Measurements from ENCODE around the gene LIPA. TPM values are rescaled to one million over a fixed set of nuclear protein-coding genes. Genes with fewer than 3 reads are reported as not detected.

LIPA gene
- total and polyA plus RNA-seq, 7 experiments from 2014 or later = 19.9 to 97.8 (median 49.1) TPM

- Mint-ChIP-seq H3K27me3 (peaks cover 30 to 51% (median 38%) of the 10 kb centered on the region in 5 donors), H3K4me3 (peak overlapping the region; percentile 82 to 92 (median 89)), H3K27ac (peak overlapping the region in 7 of 9 donors; percentile 27 to 94 (median 73)), H3K4me1 (peaks cover 7 to 20% (median 12%) of the 10 kb centered on the region in 7 donors), H3K9me3 (no peaks in the 10 kb centered on the region), H3K36me3 (no peaks in the 10 kb centered on the region)
- peak; percentile 79 for ATAC-seq
- Histone ChIP-seq H3K36me3 (ENCODE audit: control insufficient read depth in 2 of 3, insufficient read depth in 3 of 3, low read length in 3 of 3) (no peaks in the 10 kb centered on the region), H3K4me1 (ENCODE audit: control insufficient read depth in 2 of 2, insufficient read depth in 2 of 2, low read length in 2 of 2) (peaks cover 0 to 6% of the 10 kb centered on the region in 2 donors), H3K27ac (ENCODE audit: low read depth, low read length) (no peak overlapping the region), H3K9me3 (ENCODE audit: control insufficient read depth in 2 of 3, low read length in 3 of 3) (no peaks in the 10 kb centered on the region), H3K27me3 (ENCODE audit: control insufficient read depth in 2 of 2, insufficient read depth in 2 of 2, low read length in 2 of 2) (peaks cover 0 to 5% of the 10 kb centered on the region in 2 donors), H3K4me3 (ENCODE audit: low read length) (peak overlapping the region; percentile 61)
- intact Hi-C loops (cut with micrococcal nuclease) = loop anchor here in 1 of 2 donors (2.0 to 5.0 kb wide), 2 partner anchors 42 to 124 kb away; no protein-coding TSS in a partner anchor
- POLR2A ChIA-PET = interaction anchor here (0.6 to 1.0 kb wide), 5 partner anchors 9 to 272 kb away, joined by 3 to 4 read pairs (median 3); partner anchors contain the start of gene LIPA
- CTCF ChIA-PET = interaction anchor here (0.5 to 2.3 kb wide), 9 partner anchors 9 to 494 kb away, joined by 3 to 11 read pairs (median 4); no protein-coding TSS in a partner anchor
- DNase-seq = peak; percentile 28 to 71 (median 63)
These were observed 45.0 kb downstream of the LIPA start for GRCh38 chr10:89206402-89207180.

- no peaks in the 10 kb centered on the region for H3K9me3 Mint-ChIP-seq
- no peak overlapping the region for H3K27ac Mint-ChIP-seq
- no peak for DNase-seq
- ATAC-seq = no peak
- H3K36me3 ChIP-seq (ENCODE audit: control insufficient read depth in 2 of 3, insufficient read depth in 3 of 3, low read length in 3 of 3) = no peaks in the 10 kb centered on the region
- no peak overlapping the region for H3K4me3 Mint-ChIP-seq
- POLR2A ChIA-PET = interaction anchor here (0.8 kb wide), 1 partner anchor 167 kb away, joined by 4 read pairs; no protein-coding TSS in a partner anchor
- H3K9me3 ChIP-seq (ENCODE audit: control insufficient read depth in 2 of 3, low read length in 3 of 3) = no peaks in the 10 kb centered on the region
- no peak overlapping the region for H3K4me3 ChIP-seq (ENCODE audit: low read length)
- no peaks in the 10 kb centered on the region for H3K36me3 Mint-ChIP-seq
- peaks cover 0 to 6% of the 10 kb centered on the region in 2 donors for H3K4me1 ChIP-seq (ENCODE audit: control insufficient read depth in 2 of 2, insufficient read depth in 2 of 2, low read length in 2 of 2)
- intact Hi-C loops (cut with micrococcal nuclease) = loop anchor here in 1 of 2 donors (5.0 kb wide), 1 partner anchor 122 kb away; no protein-coding TSS in a partner anchor
- peaks cover 16 to 38% (median 26%) of the 10 kb centered on the region in 5 donors for H3K27me3 Mint-ChIP-seq
- H3K27ac ChIP-seq (ENCODE audit: low read depth, low read length) = no peak overlapping the region
- H3K27me3 ChIP-seq (ENCODE audit: control insufficient read depth in 2 of 2, insufficient read depth in 2 of 2, low read length in 2 of 2) = peaks cover 0 to 5% of the 10 kb centered on the region in 2 donors
- CTCF ChIA-PET = interaction anchor here (1.1 kb wide), 1 partner anchor 270 kb away, joined by 4 read pairs; no protein-coding TSS in a partner anchor
- H3K4me1 Mint-ChIP-seq = peaks cover 7 to 20% (median 12%) of the 10 kb centered on the region in 7 donors
These were observed 46.9 kb downstream of the LIPA start for GRCh38 chr10:89204621-89205185.

DNA sequence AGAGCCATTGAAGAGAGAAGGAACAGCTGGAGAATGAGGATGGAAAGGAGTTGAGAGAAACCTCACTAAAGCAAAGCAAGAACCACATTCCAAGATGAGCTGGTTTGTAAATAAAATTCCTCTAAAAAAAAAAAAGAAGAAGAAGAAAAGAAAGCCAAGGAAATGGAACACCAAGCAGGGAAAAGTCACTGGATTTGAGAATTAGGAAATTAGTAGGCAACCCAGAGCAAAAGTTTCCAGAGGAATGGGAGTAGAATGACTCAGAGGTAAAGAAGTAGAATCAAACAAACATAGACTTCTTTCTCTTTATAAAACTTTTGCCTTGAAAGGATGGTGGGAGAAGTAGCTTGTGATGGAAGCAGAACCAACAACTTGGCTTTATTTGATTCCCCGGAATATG lies 48.3 kb downstream of the LIPA start:
- H3K27me3 Mint-ChIP-seq = peaks cover 5 to 24% (median 19%) of the 10 kb centered on the region in 5 donors
- peaks cover 0 to 5% of the 10 kb centered on the region in 2 donors for H3K27me3 ChIP-seq (ENCODE audit: control insufficient read depth in 2 of 2, insufficient read depth in 2 of 2, low read length in 2 of 2)
- no peak overlapping the region for H3K4me3 Mint-ChIP-seq
- ChIA-PET CTCF (no interaction called here), POLR2A (no interaction called here)
- H3K9me3 Mint-ChIP-seq = no peaks in the 10 kb centered on the region
- H3K9me3 ChIP-seq (ENCODE audit: control insufficient read depth in 2 of 3, low read length in 3 of 3) = no peaks in the 10 kb centered on the region
- no peaks in the 10 kb centered on the region for H3K36me3 Mint-ChIP-seq
- peaks cover 0 to 2% of the 10 kb centered on the region in 2 donors for H3K4me1 ChIP-seq (ENCODE audit: control insufficient read depth in 2 of 2, insufficient read depth in 2 of 2, low read length in 2 of 2)
- DNase-seq (no peak), ATAC-seq (no peak)
- H3K27ac ChIP-seq (ENCODE audit: low read depth, low read length) = no peak overlapping the region
- H3K4me1 Mint-ChIP-seq = peaks cover 7 to 17% (median 12%) of the 10 kb centered on the region in 7 donors
- no peak overlapping the region for H3K27ac Mint-ChIP-seq
- H3K4me3 ChIP-seq (ENCODE audit: low read length) = no peak overlapping the region
- intact Hi-C loops (cut with micrococcal nuclease) = no loop called here
- no peaks in the 10 kb centered on the region for H3K36me3 ChIP-seq (ENCODE audit: control insufficient read depth in 2 of 3, insufficient read depth in 3 of 3, low read length in 3 of 3)

GRCh38 chr10:89202033-89202425 lies 49.5 kb downstream of the LIPA start:
- Histone ChIP-seq H3K4me3 (ENCODE audit: low read length) (no peak overlapping the region), H3K9me3 (ENCODE audit: control insufficient read depth in 2 of 3, low read length in 3 of 3) (no peaks in the 10 kb centered on the region), H3K27ac (ENCODE audit: low read depth, low read length) (no peak overlapping the region), H3K27me3 (ENCODE audit: control insufficient read depth in 2 of 2, insufficient read depth in 2 of 2, low read length in 2 of 2) (peaks cover 0 to 5% of the 10 kb centered on the region in 2 donors), H3K4me1 (ENCODE audit: control insufficient read depth in 2 of 2, insufficient read depth in 2 of 2, low read length in 2 of 2) (no peaks in the 10 kb centered on the region), H3K36me3 (ENCODE audit: control insufficient read depth in 2 of 3, insufficient read depth in 3 of 3, low read length in 3 of 3) (no peaks in the 10 kb centered on the region)
- H3K9me3 Mint-ChIP-seq = no peaks in the 10 kb centered on the region
- ChIA-PET POLR2A (no interaction called here), CTCF (interaction anchor here (0.7 to 1.0 kb wide), 2 partner anchors 172 to 269 kb away, joined by 3 to 4 read pairs; no protein-coding TSS in a partner anchor)
- no peak overlapping the region for H3K27ac Mint-ChIP-seq
- DNase-seq (no peak), ATAC-seq (no peak)
- H3K27me3 Mint-ChIP-seq = peaks cover 0 to 20% (median 18%) of the 10 kb centered on the region in 5 donors
- H3K4me1 Mint-ChIP-seq = peaks cover 7 to 10% (median 9%) of the 10 kb centered on the region in 7 donors
- H3K4me3 Mint-ChIP-seq = no peak overlapping the region
- no peaks in the 10 kb centered on the region for H3K36me3 Mint-ChIP-seq
- intact Hi-C loops (cut with micrococcal nuclease) = no loop called here

DNA sequence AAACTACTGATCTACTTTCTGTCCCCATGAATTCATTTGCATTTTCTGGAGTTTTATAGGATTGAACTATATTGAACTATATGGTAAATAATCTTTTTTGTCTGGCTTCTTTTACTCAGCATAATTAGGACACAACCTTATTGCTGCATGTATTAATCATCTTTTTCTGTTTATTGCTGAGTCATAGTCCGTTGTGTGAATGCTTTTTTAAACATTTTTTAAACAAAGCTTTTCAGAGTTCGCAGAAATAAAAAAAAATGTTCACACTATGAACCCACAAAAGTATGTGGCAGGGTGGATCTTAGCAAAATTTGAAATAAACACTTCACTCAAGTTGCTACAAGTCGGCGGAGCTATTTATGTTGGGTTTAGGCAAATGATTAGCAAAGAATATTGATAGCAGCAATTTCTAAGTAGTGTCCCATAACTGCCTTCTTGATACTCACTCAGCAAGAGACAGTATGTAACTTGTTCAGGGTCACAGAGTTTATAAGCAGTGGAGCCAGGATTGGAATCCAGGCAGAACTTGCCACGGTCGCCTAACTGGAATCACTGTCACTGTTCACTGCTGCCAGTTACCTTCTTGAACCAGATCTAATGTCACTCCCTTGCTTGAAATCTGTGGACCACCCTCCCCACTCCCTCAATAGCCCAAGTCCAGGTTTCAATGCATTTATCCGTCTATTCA lies 50.1 kb downstream of the LIPA start:
- intact Hi-C loops (cut with micrococcal nuclease) = no loop called here
- Histone ChIP-seq H3K36me3 (ENCODE audit: control insufficient read depth in 2 of 3, insufficient read depth in 3 of 3, low read length in 3 of 3) (no peaks in the 10 kb centered on the region), H3K4me3 (ENCODE audit: low read length) (no peak overlapping the region), H3K9me3 (ENCODE audit: control insufficient read depth in 2 of 3, low read length in 3 of 3) (no peaks in the 10 kb centered on the region), H3K27ac (ENCODE audit: low read depth, low read length) (no peak overlapping the region), H3K4me1 (ENCODE audit: control insufficient read depth in 2 of 2, insufficient read depth in 2 of 2, low read length in 2 of 2) (no peaks in the 10 kb centered on the region), H3K27me3 (ENCODE audit: control insufficient read depth in 2 of 2, insufficient read depth in 2 of 2, low read length in 2 of 2) (peaks cover 0 to 4% of the 10 kb centered on the region in 2 donors)
- no peak for ATAC-seq
- H3K27me3 Mint-ChIP-seq = peaks cover 0 to 20% (median 13%) of the 10 kb centered on the region in 5 donors
- no peak overlapping the region for H3K27ac Mint-ChIP-seq
- H3K9me3 Mint-ChIP-seq = no peaks in the 10 kb centered on the region
- peaks cover 2 to 5% (median 4%) of the 10 kb centered on the region in 7 donors for H3K4me1 Mint-ChIP-seq
- no peaks in the 10 kb centered on the region for H3K36me3 Mint-ChIP-seq
- POLR2A ChIA-PET = no interaction called here
- CTCF ChIA-PET = interaction anchor here (0.7 to 1.0 kb wide), 2 partner anchors 172 to 269 kb away, joined by 3 to 4 read pairs; no protein-coding TSS in a partner anchor
- DNase-seq = no peak
- H3K4me3 Mint-ChIP-seq = no peak overlapping the region

DNA sequence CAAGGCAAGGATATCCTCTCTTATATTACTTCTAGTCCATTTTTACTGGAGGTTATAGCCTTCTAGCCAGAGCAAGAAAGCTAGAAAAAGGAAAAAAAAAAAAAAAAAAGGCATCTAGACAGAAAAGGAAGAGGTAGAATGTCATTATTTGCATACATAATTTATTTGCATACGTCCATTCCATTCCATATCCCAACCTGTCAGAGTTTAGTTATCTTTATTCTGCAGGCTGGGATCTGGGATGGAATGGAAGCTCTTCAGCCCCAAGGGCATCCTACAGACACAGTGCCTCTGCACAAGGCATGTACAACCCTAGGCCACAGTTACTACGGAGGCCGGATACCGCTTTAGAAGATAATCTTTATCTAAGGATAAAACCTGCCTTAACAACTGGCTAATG lies 54.1 kb downstream of the LIPA start:
- Mint-ChIP-seq H3K4me1 (peaks cover 0 to 6% (median 0%) of the 10 kb centered on the region in 7 donors), H3K4me3 (no peak overlapping the region), H3K9me3 (no peaks in the 10 kb centered on the region), H3K36me3 (no peaks in the 10 kb centered on the region), H3K27ac (no peak overlapping the region), H3K27me3 (peaks cover 0 to 29% (median 10%) of the 10 kb centered on the region in 5 donors)
- no peaks in the 10 kb centered on the region for H3K27me3 ChIP-seq (ENCODE audit: control insufficient read depth in 2 of 2, insufficient read depth in 2 of 2, low read length in 2 of 2)
- no peaks in the 10 kb centered on the region for H3K36me3 ChIP-seq (ENCODE audit: control insufficient read depth in 2 of 3, insufficient read depth in 3 of 3, low read length in 3 of 3)
- intact Hi-C loops (cut with micrococcal nuclease) = no loop called here
- ATAC-seq (no peak), DNase-seq (no peak)
- no peaks in the 10 kb centered on the region for H3K4me1 ChIP-seq (ENCODE audit: control insufficient read depth in 2 of 2, insufficient read depth in 2 of 2, low read length in 2 of 2)
- H3K4me3 ChIP-seq (ENCODE audit: low read length) = no peak overlapping the region
- H3K27ac ChIP-seq (ENCODE audit: low read depth, low read length) = no peak overlapping the region
- CTCF ChIA-PET = no interaction called here
- H3K9me3 ChIP-seq (ENCODE audit: control insufficient read depth in 2 of 3, low read length in 3 of 3) = no peaks in the 10 kb centered on the region
- POLR2A ChIA-PET = no interaction called here
